Stomach (tissue), 9 donors: Measurements from ENCODE around the gene THAP8. TPM values are rescaled to one million over a fixed set of nuclear protein-coding genes. Genes with fewer than 3 reads are reported as not detected.

Experiments used
- DNase-seq, 2 donors: peaks; one replicate each; pipeline versions ENCODE4 v3.0.0 to v3.0.0-alpha.2; 2013 to 2019
- H3K27ac ChIP-seq, 5 donors: fragments of 200-600 bp in 4 of 5; sonication (generic) in 4 of 5; one replicate each; pipeline ENCODE4 v1.5.1; 2013 to 2019; ENCODE audit warnings: mild to moderate bottlenecking in 1 of 5, moderate library complexity in 1 of 5
- H3K27me3 ChIP-seq, 3 donors: fragments of 200-600 bp; sonication (generic); one replicate each; pipeline ENCODE4 v1.5.1; 2017 to 2019; ENCODE audit warnings: mixed run types in 1 of 3
- H3K36me3 ChIP-seq, 4 donors: fragments of 200-600 bp; sonication (generic); 1 replicate in 3 of 4; 2 replicates in 1 of 4; pipeline ENCODE4 v1.5.1; 2016 to 2019
- H3K4me1 ChIP-seq, 4 donors: fragments of 200-600 bp; sonication (generic); one replicate each; pipeline ENCODE4 v1.5.1; 2016 to 2019
- H3K4me3 ChIP-seq, 4 donors: fragments of 200-600 bp; sonication (generic) in 3 of 4; one replicate each; pipeline ENCODE4 v1.5.1; 2016 to 2019; ENCODE audit warnings: mild to moderate bottlenecking in 1 of 4
- H3K9me3 ChIP-seq, 4 donors: fragments of 200-600 bp; sonication (generic); one replicate each; pipeline ENCODE4 v1.5.1; 2016 to 2019
- EP300 ChIP-seq: sonication (generic); formaldehyde crosslinking; IDR thresholded peaks from one replicate; pipeline ENCODE4 v1.6.1; 2017; ENCODE audit warnings: antibody characterized with exemption
- POLR2A ChIP-seq, 4 donors: fragments of 450-650 bp; IDR thresholded peaks; one replicate each; pipeline ENCODE4 v1.6.1; 2016; ENCODE audit warnings: antibody characterized with exemption in 4 of 4, control low read depth in 2 of 4, mild to moderate bottlenecking in 1 of 4, moderate library complexity in 1 of 4
- POLR2AphosphoS5 ChIP-seq, 3 donors: sonication (generic); formaldehyde crosslinking; IDR thresholded peaks; one replicate each; pipeline ENCODE4 v1.6.1; 2016; ENCODE audit warnings: antibody characterized with exemption in 3 of 3
- WGBS, 5 donors: extraction: QIAGEN DNeasy Blood & Tissue Kit in 3 of 5; methylation state at CpG; one replicate each; pipeline versions ENCODE4 v1.1.5 to v1.1.7; 2013 to 2018; 5-methylcytosine and 5-hydroxymethylcytosine counted together
- intact Hi-C: fragments of 100-400 bp; cut with DNase I; formaldehyde crosslinking; loops from one replicate; pipeline ENCODE4 v1.15.1; 2023; ENCODE audit warnings: low total_unique reads
- polyA plus RNA-seq, 3 donors: library from polyadenylated mRNA; stranded (reverse); fragments of 200-250 nt; gene quantifications; one replicate each; pipeline ENCODE4 v1.2.3, GENCODE V29; 2013
- total RNA-seq, 5 donors: library from RNA; depleted of rRNA; stranded (reverse); fragments of >200 nt; gene quantifications; one replicate each; pipeline versions ENCODE4 v1.1.0 to v1.2.3, GENCODE V29; 2014 to 2016
- TF ChIP-seq, protein P1 (sequence below), 7 experiments: fragments of 450-650 bp in 4 of 7; fragments of 200-600 bp in 3 of 7; sonication (generic) in 3 of 7; IDR thresholded peaks; one replicate each; pipeline ENCODE4 v1.5.1; 2016 to 2019; ENCODE audit warnings: antibody characterized with exemption in 7 of 7, control low read depth in 2 of 7, mild to moderate bottlenecking in 1 of 7
- donor health status: healthy with polysubstance abuse.
- donor health status: Bipolar disorder and iron deficiency.
- donor health status: healthy.

The THAP8 gene
- total and polyA plus RNA-seq, 8 donors = 0.29 to 12.8 (median 4.7) TPM; not detected in 1

- peaks cover 0 to 25% (median 0%) of the 10 kb centered on the region in 4 donors for H3K36me3 ChIP-seq
- DNase-seq = no peak
- H3K27ac ChIP-seq = no peak overlapping the region
- TF ChIP-seq EP300 = no peak
- no peak for TF ChIP-seq POLR2A (IDR thresholded peaks at IDR 0.05)
- TF ChIP-seq, protein P1, sequence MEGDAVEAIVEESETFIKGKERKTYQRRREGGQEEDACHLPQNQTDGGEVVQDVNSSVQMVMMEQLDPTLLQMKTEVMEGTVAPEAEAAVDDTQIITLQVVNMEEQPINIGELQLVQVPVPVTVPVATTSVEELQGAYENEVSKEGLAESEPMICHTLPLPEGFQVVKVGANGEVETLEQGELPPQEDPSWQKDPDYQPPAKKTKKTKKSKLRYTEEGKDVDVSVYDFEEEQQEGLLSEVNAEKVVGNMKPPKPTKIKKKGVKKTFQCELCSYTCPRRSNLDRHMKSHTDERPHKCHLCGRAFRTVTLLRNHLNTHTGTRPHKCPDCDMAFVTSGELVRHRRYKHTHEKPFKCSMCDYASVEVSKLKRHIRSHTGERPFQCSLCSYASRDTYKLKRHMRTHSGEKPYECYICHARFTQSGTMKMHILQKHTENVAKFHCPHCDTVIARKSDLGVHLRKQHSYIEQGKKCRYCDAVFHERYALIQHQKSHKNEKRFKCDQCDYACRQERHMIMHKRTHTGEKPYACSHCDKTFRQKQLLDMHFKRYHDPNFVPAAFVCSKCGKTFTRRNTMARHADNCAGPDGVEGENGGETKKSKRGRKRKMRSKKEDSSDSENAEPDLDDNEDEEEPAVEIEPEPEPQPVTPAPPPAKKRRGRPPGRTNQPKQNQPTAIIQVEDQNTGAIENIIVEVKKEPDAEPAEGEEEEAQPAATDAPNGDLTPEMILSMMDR (IDR thresholded peaks at IDR 0.05) = no peak
- TF ChIP-seq POLR2AphosphoS5 (IDR thresholded peaks at IDR 0.05) = no peak
- H3K4me3 ChIP-seq = no peak overlapping the region
- 96 to 99% (median 98%) methylated on average over 5 to 9 of the region's 9 CpGs for WGBS, 5 donors
- no peaks in the 10 kb centered on the region for H3K9me3 ChIP-seq
- no peaks in the 10 kb centered on the region for H3K27me3 ChIP-seq
- intact Hi-C loops = no loop called here
- H3K4me1 ChIP-seq = no peaks in the 10 kb centered on the region
These were observed 32.2 kb upstream of the THAP8 start for GRCh38 chr19:36086326-36086725.

- WGBS, 5 donors = 91 to 96% (median 93%) methylated on average over 12 of the region's 12 CpGs
- no peak for DNase-seq
- peaks cover 0 to 26% (median 0%) of the 10 kb centered on the region in 4 donors for H3K36me3 ChIP-seq
- no peaks in the 10 kb centered on the region for H3K27me3 ChIP-seq
- H3K4me3 ChIP-seq = no peak overlapping the region
- H3K4me1 ChIP-seq = no peaks in the 10 kb centered on the region
- TF ChIP-seq POLR2AphosphoS5 (IDR thresholded peaks at IDR 0.05) (no peak), EP300 (no peak), POLR2A (IDR thresholded peaks at IDR 0.05) (no peak)
- TF ChIP-seq, protein P1 (IDR thresholded peaks at IDR 0.05) = no peak
- H3K27ac ChIP-seq = no peak overlapping the region
- intact Hi-C loops = no loop called here
- H3K9me3 ChIP-seq = no peaks in the 10 kb centered on the region
These were observed 30.3 kb upstream of the THAP8 start for GRCh38 chr19:36084231-36085009.

- 93 to 97% (median 95%) methylated on average over 8 to 13 of the region's 13 CpGs for WGBS, 5 donors
- TF ChIP-seq POLR2AphosphoS5 (IDR thresholded peaks at IDR 0.05) (no peak), EP300 (no peak), POLR2A (IDR thresholded peaks at IDR 0.05) (no peak)
- TF ChIP-seq, protein P1 (IDR thresholded peaks at IDR 0.05) = no peak
These were observed 28.8 kb upstream of the THAP8 start for GRCh38 chr19:36082916-36083315.

DNA sequence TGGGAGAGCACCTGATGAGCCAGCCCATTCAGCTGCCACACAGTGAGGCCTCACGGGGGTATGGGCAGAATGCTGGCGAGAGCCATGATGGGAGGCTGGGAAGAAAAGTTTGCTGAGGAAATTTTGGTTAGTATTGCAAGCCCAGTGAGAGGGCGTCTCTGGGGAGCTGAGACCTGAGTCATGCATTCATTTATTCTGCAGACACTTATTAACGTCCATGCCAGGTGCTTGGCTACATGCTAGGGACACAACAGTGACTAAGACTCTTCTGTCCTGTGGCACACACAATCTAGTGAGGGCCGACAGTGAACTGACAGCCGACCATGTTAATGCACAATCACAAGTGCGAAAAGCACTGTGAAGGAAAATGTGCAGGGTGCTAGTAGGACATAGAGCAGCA, 27.8 kb upstream of the THAP8 start:
- Histone ChIP-seq H3K4me1 (no peaks in the 10 kb centered on the region), H3K4me3 (no peak overlapping the region), H3K27ac (no peak overlapping the region), H3K27me3 (no peaks in the 10 kb centered on the region), H3K36me3 (peaks cover 0 to 25% (median 0%) of the 10 kb centered on the region in 4 donors), H3K9me3 (no peaks in the 10 kb centered on the region)
- intact Hi-C loops = no loop called here
- 90 to 95% (median 91%) methylated on average over 7 of the region's 7 CpGs for WGBS, 5 donors
- TF ChIP-seq POLR2A (IDR thresholded peaks at IDR 0.05) (no peak), EP300 (no peak), POLR2AphosphoS5 (IDR thresholded peaks at IDR 0.05) (no peak)
- no peak for DNase-seq

More at GRCh38 chr19:36082916-36083315, 28.8 kb upstream of the THAP8 start:
- no peak for DNase-seq
- no peak overlapping the region for H3K4me3 ChIP-seq
- no peaks in the 10 kb centered on the region for H3K4me1 ChIP-seq
- H3K27me3 ChIP-seq = no peaks in the 10 kb centered on the region
- no peaks in the 10 kb centered on the region for H3K9me3 ChIP-seq
- H3K36me3 ChIP-seq = peaks cover 0 to 26% (median 0%) of the 10 kb centered on the region in 4 donors
- intact Hi-C loops = no loop called here
- no peak overlapping the region for H3K27ac ChIP-seq

GRCh38 chr19:36081385-36081784, 27.3 kb upstream of the THAP8 start:
- Histone ChIP-seq H3K27me3 (no peaks in the 10 kb centered on the region), H3K9me3 (no peaks in the 10 kb centered on the region), H3K27ac (no peak overlapping the region), H3K4me3 (no peak overlapping the region), H3K4me1 (no peaks in the 10 kb centered on the region), H3K36me3 (peaks cover 0 to 21% (median 0%) of the 10 kb centered on the region in 4 donors)
- TF ChIP-seq, protein P1 (IDR thresholded peaks at IDR 0.05) = no peak
- no peak for TF ChIP-seq EP300
- TF ChIP-seq POLR2AphosphoS5 (IDR thresholded peaks at IDR 0.05) = no peak
- no peak for TF ChIP-seq POLR2A (IDR thresholded peaks at IDR 0.05)
- 88 to 96% (median 94%) methylated on average over 3 of the region's 3 CpGs for WGBS, 5 donors
- no peak for DNase-seq
- intact Hi-C loops = no loop called here
